HCEC 1CT (cell line): ENCODE measurements around the gene HOXB3.

Source experiments
- DNase-seq: peaks from one replicate; pipeline ENCODE4 v3.0.0-alpha.2; 2017

Gene HOXB3

GRCh38 chr17:48589831-48590606, at the start of gene HOXB3:
HOXB3 (minus strand) TSS chr17:48590241; CDS start chr17:48552474, 37,767 bp downstream.
- peak; percentile 35 for DNase-seq

- no peak for DNase-seq
These were observed 49.1 kb upstream of the HOXB3 start for GRCh38 chr17:48639136-48639535.

- DNase-seq = peak; percentile 94
These were observed 47.6 kb upstream of the HOXB3 start for GRCh38 chr17:48637323-48638260.

- peak; percentile 74 for DNase-seq
These were observed 46.4 kb upstream of the HOXB3 start for GRCh38 chr17:48636177-48637018.

GRCh38 chr17:48634493-48635208, 44.6 kb upstream of the HOXB3 start:
- no peak for DNase-seq

GRCh38 chr17:48633266-48633677, 43.2 kb upstream of the HOXB3 start:
- DNase-seq = no peak

- DNase-seq = no peak
These were observed 42.7 kb upstream of the HOXB3 start for GRCh38 chr17:48632579-48633265.

- DNase-seq = no peak
These were observed 41.9 kb upstream of the HOXB3 start for GRCh38 chr17:48631693-48632578.

GRCh38 chr17:48630925-48631692, 41.1 kb upstream of the HOXB3 start:
- no peak for DNase-seq

GRCh38 chr17:48630009-48630924, 40.2 kb upstream of the HOXB3 start:
- no peak for DNase-seq

GRCh38 chr17:48629411-48629759, 39.3 kb upstream of the HOXB3 start:
- no peak for DNase-seq

- no peak for DNase-seq
These were observed 38.8 kb upstream of the HOXB3 start for GRCh38 chr17:48628649-48629410.

GRCh38 chr17:48627623-48628521, 37.8 kb upstream of the HOXB3 start:
- DNase-seq = no peak

GRCh38 chr17:48627118-48627597, 37.1 kb upstream of the HOXB3 start:
- DNase-seq = no peak

- DNase-seq = peak; percentile 38
These were observed 36.4 kb upstream of the HOXB3 start, which contains the start of gene HOXB9 for GRCh38 chr17:48626245-48627117. HOXB9 (minus strand) TSS chr17:48626358; CDS start chr17:48626269, 89 bp downstream.
